A549 (cell line): ENCODE measurements around the gene APOL3. TPM values are rescaled to one million over a fixed set of nuclear protein-coding genes. Genes with fewer than 3 reads are reported as not detected.

Source experiments
- ATAC-seq, 2 experiments: fragments of 200-7000 bp in 1 of 2; fragments of >200 bp in 1 of 2; cut with Nextera tagmentation in 1 of 2; cut with Tn5 transposase in 1 of 2; 3 replicates each; pipeline versions ENCODE4 v1.8.0 to v1.9.1; 2018 to 2020; ENCODE audit warnings: mild to moderate bottlenecking in 1 of 2, moderate library complexity in 1 of 2
- CTCF ChIA-PET: fragments of 300-600 bp; sonication (Branson Sonifier 250); formaldehyde crosslinking; extraction: SDS; loops from one replicate; lab custom pipeline; 2021; ENCODE audit warnings: antibody characterized with exemption, inconsistent platforms; lab: Yijun Ruan, JAX
- POLR2A ChIA-PET: fragments of 350-600 bp; formaldehyde crosslinking; extraction: SDS; loops from one replicate; lab custom pipeline; 2021; ENCODE audit warnings: antibody characterized with exemption, inconsistent platforms; lab: Yijun Ruan, JAX
- DNase-seq, 2 experiments: peaks; one replicate each; pipeline versions ENCODE4 v3.0.0 to v3.0.0-alpha.2; 2011 to 2016; ENCODE audit warnings: low read depth in 1 of 2, low spot score in 1 of 2
- FAIRE-seq: peaks from 2 replicates; lab custom pipeline; 2011; peaks lifted over from hg19 to GRCh38; lab: Jason Lieb, UNC
- H3K27ac ChIP-seq, 2 experiments: fragments of >200 bp; sonication (Bioruptor Twin); formaldehyde crosslinking; 3 replicates each; pipeline ENCODE4 v1.5.1; 2016 to 2017
- H3K4me1 ChIP-seq: fragments of >200 bp; sonication (Bioruptor Twin); formaldehyde crosslinking; 3 replicates; pipeline ENCODE4 v1.6.1; 2016
- H3K4me2 ChIP-seq: fragments of >200 bp; sonication (Bioruptor Twin); formaldehyde crosslinking; 3 replicates; pipeline ENCODE4 v1.6.1; 2016
- H3K4me3 ChIP-seq: fragments of >200 bp; sonication (Bioruptor Twin); formaldehyde crosslinking; 3 replicates; pipeline ENCODE4 v1.5.1; 2016
- H3K9me3 ChIP-seq: fragments of >200 bp; sonication (Bioruptor Twin); formaldehyde crosslinking; 3 replicates; pipeline ENCODE4 v1.6.1; 2016
- CBX2 ChIP-seq: fragments of 200-600 bp; sonication (generic); IDR thresholded peaks from 2 replicates; pipeline ENCODE4 v1.6.1; 2016; ENCODE audit warnings: low read depth, mild to moderate bottlenecking, borderline replicate concordance
- CBX8 ChIP-seq: fragments of 200-600 bp; sonication (generic); IDR thresholded peaks from 2 replicates; pipeline ENCODE4 v1.6.1; 2016
- CHD2 ChIP-seq: fragments of 150-350 bp; IDR thresholded peaks from 2 replicates; pipeline ENCODE4 v1.6.1; 2014; ENCODE audit warnings: low read length; ENCODE audit not compliant: partially characterized antibody
- EHMT2 ChIP-seq: fragments of 200-600 bp; sonication (generic); IDR thresholded peaks from 2 replicates; pipeline ENCODE4 v1.6.1; 2016; ENCODE audit warnings: antibody characterized with exemption, low read depth, mild to moderate bottlenecking, moderate library complexity
- GATA3 ChIP-seq: IDR thresholded peaks from 2 replicates; pipeline ENCODE4 v1.6.1; 2012; ENCODE audit warnings: borderline replicate concordance
- HDAC2 ChIP-seq: fragments of 200-600 bp; sonication (generic); IDR thresholded peaks from 2 replicates; pipeline ENCODE4 v1.6.1; 2016
- KDM1A ChIP-seq: fragments of 200-600 bp; sonication (generic); IDR thresholded peaks from 2 replicates; pipeline ENCODE4 v1.6.1; 2016; ENCODE audit warnings: low read depth, mild to moderate bottlenecking
- MAZ ChIP-seq: fragments of 150-350 bp; IDR thresholded peaks from 2 replicates; pipeline ENCODE4 v1.6.1; 2014; ENCODE audit warnings: antibody characterized with exemption, low read depth, low read length, borderline replicate concordance
- NR3C1 ChIP-seq: fragments of >200 bp; sonication (Bioruptor Twin); formaldehyde crosslinking; IDR thresholded peaks from 3 replicates; pipeline ENCODE4 v1.6.1; 2017
- TFCP2L1 ChIP-seq: fragments of 250-450 bp; sonication (Bioruptor Pico); IDR thresholded peaks from 2 replicates; pipeline ENCODE4 v1.5.0; 2021; ENCODE audit warnings: mild to moderate bottlenecking
- ZFP36 ChIP-seq: fragments of 450-650 bp; IDR thresholded peaks from 2 replicates; pipeline ENCODE4 v1.6.1; 2014; ENCODE audit warnings: borderline replicate concordance; ENCODE audit not compliant: partially characterized antibody
- ZNF302 ChIP-seq: fragments of 250-450 bp; sonication (Bioruptor Pico); IDR thresholded peaks from 2 replicates; pipeline ENCODE4 v1.9.0; 2021; ENCODE audit warnings: inconsistent platforms, mild to moderate bottlenecking, moderate library complexity
- WGBS: methylation state at CpG from one replicate; pipeline ENCODE4 v1.1.6; 2017; ENCODE audit errors: missing lambda C conversion rate; 5-methylcytosine and 5-hydroxymethylcytosine counted together
- polyA plus RNA-seq, 4 experiments: library from polyadenylated mRNA; depleted of rRNA in 3 of 4; stranded (reverse); fragments of >200 nt; fragmentation: RNase III in 1 of 4; extraction: RNeasy Plus Mini Kit Qiagen cat#74134 plus additional on column Dnase treatment in 1 of 4; gene quantifications; 2 replicates in 3 of 4; 3 replicates in 1 of 4; pipeline ENCODE4 v1.2.3, GENCODE V29; 2011 to 2017
- TF ChIP-seq, protein P1 (sequence below): IDR thresholded peaks from 2 replicates; pipeline ENCODE4 v1.6.1; 2012
- TF ChIP-seq, protein P2 (sequence below): fragments of 250-450 bp; sonication (Bioruptor Pico); IDR thresholded peaks from 2 replicates; pipeline ENCODE4 v1.5.0; 2021; ENCODE audit warnings: mild to moderate bottlenecking, moderate library complexity, borderline replicate concordance
- TF ChIP-seq, protein P3 (sequence below): IDR thresholded peaks from 2 replicates; pipeline ENCODE4 v1.6.1; 2012; ENCODE audit warnings: low read depth, borderline replicate concordance
- TF ChIP-seq, protein P4 (sequence below): fragments of 250-450 bp; sonication (Bioruptor Pico); IDR thresholded peaks from 2 replicates; pipeline ENCODE4 v1.5.0; 2020; ENCODE audit warnings: low read depth, mild to moderate bottlenecking, moderate library complexity
- TF ChIP-seq, protein P5 (sequence below): fragments of >200 bp; sonication (Bioruptor Twin); formaldehyde crosslinking; IDR thresholded peaks from 3 replicates; pipeline ENCODE4 v1.5.1; 2016

Gene APOL3
- polyA plus RNA-seq, 2 of the 4 experiments (the other 2 are of a cell fraction): not detected

DNA sequence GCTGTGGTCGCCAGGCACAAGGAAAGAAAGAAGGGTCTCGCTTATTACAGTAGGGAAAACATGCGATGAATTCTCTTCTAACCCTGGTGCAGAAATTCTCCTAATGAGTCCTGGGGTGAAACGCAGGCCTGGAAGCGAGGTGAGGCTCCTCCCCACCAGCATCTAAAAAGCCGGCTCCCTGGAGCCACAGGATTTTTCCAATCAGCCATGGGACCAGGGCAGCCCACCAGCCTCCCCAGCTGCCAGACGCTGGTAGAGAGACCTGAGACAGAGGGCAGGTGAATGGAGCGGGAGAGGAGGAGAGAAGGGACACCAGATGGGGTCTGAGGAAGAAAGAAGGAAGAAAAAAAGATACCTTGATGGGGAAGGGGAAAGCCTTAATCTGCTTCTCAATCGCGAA, 28.6 kb downstream of the APOL3 start:
- H3K4me1 ChIP-seq: no peaks in the 10 kb centered on the region
- no peak for ATAC-seq
- 51% methylated on average over 9 of the region's 10 CpGs for WGBS
- no peak for FAIRE-seq
- no peak overlapping the region for H3K4me3 ChIP-seq
- no peak overlapping the region for H3K4me2 ChIP-seq
- no peak for TF ChIP-seq CBX2
- no peak for TF ChIP-seq CHD2
- TF ChIP-seq, protein P1, sequence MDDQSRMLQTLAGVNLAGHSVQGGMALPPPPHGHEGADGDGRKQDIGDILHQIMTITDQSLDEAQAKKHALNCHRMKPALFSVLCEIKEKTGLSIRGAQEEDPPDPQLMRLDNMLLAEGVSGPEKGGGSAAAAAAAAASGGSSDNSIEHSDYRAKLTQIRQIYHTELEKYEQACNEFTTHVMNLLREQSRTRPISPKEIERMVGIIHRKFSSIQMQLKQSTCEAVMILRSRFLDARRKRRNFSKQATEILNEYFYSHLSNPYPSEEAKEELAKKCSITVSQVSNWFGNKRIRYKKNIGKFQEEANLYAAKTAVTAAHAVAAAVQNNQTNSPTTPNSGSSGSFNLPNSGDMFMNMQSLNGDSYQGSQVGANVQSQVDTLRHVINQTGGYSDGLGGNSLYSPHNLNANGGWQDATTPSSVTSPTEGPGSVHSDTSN: no peak
- no peak for TF ChIP-seq ZFP36
- TF ChIP-seq TFCP2L1 (CRISPR knock-in tag): no peak
- TF ChIP-seq, protein P2, sequence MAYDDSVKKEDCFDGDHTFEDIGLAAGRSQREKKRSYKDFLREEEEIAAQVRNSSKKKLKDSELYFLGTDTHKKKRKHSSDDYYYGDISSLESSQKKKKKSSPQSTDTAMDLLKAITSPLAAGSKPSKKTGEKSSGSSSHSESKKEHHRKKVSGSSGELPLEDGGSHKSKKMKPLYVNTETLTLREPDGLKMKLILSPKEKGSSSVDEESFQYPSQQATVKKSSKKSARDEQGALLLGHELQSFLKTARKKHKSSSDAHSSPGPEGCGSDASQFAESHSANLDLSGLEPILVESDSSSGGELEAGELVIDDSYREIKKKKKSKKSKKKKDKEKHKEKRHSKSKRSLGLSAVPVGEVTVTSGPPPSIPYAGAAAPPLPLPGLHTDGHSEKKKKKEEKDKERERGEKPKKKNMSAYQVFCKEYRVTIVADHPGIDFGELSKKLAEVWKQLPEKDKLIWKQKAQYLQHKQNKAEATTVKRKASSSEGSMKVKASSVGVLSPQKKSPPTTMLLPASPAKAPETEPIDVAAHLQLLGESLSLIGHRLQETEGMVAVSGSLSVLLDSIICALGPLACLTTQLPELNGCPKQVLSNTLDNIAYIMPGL: no peak
- no peak for TF ChIP-seq MAZ
- no peaks in the 10 kb centered on the region for H3K9me3 ChIP-seq
- ChIA-PET CTCF (interaction anchor here (1.7 to 2.5 kb wide), 2 partner anchors 8 to 65 kb away, joined by 5 to 17 read pairs; no protein-coding TSS in a partner anchor), POLR2A (no interaction called here)
- H3K27ac ChIP-seq: no peak overlapping the region
- no peak for DNase-seq

DNA sequence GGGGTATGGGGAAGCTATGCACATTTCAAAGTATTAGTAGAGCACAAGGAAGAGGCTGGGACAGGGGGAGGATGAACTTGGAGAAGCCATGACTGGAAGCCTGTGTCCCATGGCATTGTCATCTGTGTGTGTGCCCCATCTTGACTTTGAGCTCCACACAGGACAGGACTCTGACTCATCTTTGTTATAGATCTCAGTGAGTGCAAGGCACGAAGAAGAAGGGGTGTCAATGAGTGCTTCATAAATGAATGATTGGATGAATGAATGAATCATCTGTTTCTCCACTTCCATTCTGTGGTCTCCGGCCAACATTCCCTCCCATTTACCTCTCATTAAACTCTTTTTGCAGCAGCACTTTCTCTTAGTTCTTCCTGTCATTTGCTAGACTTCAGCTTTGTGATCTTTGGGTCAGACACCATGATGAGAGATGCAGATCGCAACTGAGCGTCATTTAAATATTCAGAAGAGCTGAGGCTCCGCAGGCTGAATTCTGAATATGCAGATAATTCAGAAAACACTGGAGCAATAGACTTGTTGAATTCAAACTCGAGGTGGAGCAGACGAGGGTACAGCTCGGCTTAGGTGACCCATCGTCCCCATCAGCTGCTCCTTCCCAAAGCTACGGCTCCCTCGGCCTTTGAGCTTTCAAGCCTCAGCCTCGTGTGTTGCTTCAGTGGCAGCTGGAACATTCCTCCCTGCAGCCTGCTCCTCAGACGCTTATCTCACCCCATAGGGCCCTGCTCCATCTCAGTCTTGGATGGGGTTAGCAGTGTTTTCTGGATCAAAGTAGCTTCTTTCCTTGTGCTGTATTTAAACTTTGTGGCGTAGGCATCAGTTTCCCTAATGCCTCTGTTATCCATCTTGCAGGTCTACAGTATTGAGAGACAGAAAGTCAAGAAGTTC, 30.8 kb downstream of the APOL3 start:
- no peak for FAIRE-seq
- Histone ChIP-seq H3K4me2 (no peak overlapping the region), H3K4me1 (no peaks in the 10 kb centered on the region)
- CTCF ChIA-PET: interaction anchor here (1.2 to 2.3 kb wide), 3 partner anchors 11 to 64 kb away, joined by 3 to 5 read pairs (median 4); no protein-coding TSS in a partner anchor
- TF ChIP-seq, protein P3, sequence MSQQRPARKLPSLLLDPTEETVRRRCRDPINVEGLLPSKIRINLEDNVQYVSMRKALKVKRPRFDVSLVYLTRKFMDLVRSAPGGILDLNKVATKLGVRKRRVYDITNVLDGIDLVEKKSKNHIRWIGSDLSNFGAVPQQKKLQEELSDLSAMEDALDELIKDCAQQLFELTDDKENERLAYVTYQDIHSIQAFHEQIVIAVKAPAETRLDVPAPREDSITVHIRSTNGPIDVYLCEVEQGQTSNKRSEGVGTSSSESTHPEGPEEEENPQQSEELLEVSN: no peak
- TF ChIP-seq KDM1A (no peak), CBX8 (no peak), ZNF302 (CRISPR knock-in tag) (no peak), EHMT2 (no peak), GATA3 (no peak), HDAC2 (no peak), NR3C1 (no peak)
- TF ChIP-seq, protein P4, sequence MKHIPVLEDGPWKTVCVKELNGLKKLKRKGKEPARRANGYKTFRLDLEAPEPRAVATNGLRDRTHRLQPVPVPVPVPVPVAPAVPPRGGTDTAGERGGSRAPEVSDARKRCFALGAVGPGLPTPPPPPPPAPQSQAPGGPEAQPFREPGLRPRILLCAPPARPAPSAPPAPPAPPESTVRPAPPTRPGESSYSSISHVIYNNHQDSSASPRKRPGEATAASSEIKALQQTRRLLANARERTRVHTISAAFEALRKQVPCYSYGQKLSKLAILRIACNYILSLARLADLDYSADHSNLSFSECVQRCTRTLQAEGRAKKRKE (CRISPR knock-in tag): no peak
- TF ChIP-seq, protein P5, sequence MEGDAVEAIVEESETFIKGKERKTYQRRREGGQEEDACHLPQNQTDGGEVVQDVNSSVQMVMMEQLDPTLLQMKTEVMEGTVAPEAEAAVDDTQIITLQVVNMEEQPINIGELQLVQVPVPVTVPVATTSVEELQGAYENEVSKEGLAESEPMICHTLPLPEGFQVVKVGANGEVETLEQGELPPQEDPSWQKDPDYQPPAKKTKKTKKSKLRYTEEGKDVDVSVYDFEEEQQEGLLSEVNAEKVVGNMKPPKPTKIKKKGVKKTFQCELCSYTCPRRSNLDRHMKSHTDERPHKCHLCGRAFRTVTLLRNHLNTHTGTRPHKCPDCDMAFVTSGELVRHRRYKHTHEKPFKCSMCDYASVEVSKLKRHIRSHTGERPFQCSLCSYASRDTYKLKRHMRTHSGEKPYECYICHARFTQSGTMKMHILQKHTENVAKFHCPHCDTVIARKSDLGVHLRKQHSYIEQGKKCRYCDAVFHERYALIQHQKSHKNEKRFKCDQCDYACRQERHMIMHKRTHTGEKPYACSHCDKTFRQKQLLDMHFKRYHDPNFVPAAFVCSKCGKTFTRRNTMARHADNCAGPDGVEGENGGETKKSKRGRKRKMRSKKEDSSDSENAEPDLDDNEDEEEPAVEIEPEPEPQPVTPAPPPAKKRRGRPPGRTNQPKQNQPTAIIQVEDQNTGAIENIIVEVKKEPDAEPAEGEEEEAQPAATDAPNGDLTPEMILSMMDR: no peak
- TF ChIP-seq, all 56 proteins: peak for 0
- Histone ChIP-seq H3K4me3 (no peak overlapping the region), H3K9me3 (no peaks in the 10 kb centered on the region), H3K27ac (no peak overlapping the region)
- WGBS: 58% methylated on average over 14 of the region's 14 CpGs
- POLR2A ChIA-PET: no interaction called here
- DNase-seq: no peak
- no peak for ATAC-seq
